Measurements from ENCODE around the gene CHCHD6.

CHCHD6 gene

DNA sequence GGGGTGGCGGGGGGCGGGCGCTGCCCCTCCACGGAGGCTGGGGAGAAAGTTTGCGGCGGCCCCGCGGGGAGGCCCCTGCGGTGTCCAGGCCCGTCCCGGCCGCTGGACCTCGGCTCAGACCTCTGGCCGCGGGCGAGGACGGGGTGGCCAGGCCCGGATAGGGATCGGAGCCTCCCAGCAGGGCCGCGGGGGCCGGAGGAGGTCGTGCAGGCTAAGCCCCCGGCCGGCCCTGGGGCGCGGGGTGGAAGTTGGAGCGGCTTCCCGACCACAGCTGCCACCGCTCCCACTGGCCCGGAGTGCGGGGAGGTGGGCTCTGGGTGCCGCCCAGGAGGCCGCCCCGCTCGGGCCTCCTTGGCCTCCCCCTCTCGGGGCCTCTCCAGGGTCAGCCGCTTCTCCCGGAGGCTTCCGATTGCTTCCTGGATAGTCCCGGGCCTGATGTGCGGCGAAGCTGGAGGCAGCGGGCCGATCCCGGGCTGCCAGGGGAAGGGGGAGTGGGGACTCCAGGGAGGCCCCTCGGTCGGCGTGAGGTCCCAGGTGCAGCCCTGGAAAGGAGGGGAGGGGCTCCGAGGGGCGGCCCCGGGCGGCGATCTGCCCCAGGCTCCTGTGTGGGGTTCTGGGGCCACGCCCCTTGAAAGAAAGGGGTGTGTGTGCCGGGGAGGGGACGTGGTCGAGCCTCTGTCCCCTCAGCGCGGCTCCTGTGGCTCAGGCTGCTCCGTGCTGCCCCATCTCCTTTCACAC, 279.8 kb downstream of the CHCHD6 start:
- DNase-seq: no peak

GRCh38 chr3:126984391-126985131, 280.5 kb downstream of the CHCHD6 start:
- DNase-seq: no peak

GRCh38 chr3:126985132-126985985, 281.3 kb downstream of the CHCHD6 start:
- no peak for DNase-seq

- DNase-seq: no peak
Observed at GRCh38 chr3:126986001-126986400, 282.0 kb downstream of the CHCHD6 start.

- DNase-seq: no peak
Observed at GRCh38 chr3:126987129-126987528, 283.1 kb downstream of the CHCHD6 start.

DNA sequence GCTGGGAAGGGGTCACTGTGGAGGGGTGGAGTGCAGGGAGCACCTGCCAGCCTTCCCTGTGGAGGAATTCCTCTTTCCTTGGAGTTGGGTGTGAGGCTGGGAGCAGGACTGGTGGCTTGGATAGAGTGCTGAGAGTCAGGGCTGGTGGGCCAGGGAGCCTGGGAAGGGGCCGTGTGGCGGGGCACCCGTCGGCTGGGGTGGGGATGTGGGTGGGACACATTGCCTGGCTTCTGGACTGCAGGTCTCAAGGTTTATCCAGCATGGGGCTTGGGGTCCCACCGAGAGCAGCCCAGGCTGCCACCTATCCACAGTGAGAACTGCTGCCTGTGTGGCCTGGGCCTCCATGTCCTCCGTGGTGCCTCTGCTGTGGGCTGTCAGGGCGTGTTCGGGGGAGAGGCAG, 283.6 kb downstream of the CHCHD6 start:
- DNase-seq: no peak

GRCh38 chr3:126988451-126989021, 284.5 kb downstream of the CHCHD6 start:
- no peak for DNase-seq

DNA sequence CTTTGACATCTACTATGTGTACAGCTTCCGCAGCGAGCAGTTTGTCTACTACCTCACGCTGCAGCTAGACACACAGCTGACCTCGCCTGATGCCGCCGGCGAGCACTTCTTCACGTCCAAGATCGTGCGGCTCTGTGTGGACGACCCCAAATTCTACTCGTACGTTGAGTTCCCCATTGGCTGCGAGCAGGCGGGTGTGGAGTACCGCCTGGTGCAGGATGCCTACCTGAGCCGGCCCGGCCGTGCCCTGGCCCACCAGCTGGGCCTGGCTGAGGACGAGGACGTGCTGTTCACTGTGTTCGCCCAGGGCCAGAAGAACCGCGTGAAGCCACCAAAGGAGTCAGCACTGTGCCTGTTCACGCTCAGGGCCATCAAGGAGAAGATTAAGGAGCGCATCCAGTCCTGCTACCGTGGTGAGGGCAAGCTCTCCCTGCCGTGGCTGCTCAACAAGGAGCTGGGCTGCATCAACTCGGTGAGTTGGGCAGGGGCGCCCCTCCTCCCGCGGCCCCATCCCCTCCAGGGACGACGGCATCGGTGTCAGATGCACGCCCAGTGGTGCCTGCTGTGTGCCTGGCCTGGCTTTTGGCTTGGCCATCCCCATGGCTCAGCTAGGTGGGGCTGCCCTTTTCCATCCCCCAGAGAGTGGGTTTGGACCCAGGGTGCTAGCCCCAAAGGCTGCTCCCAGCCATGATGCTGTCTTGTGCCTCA, 285.4 kb downstream of the CHCHD6 start:
- DNase-seq: no peak

GRCh38 chr3:126990024-126990700, 286.1 kb downstream of the CHCHD6 start:
- no peak for DNase-seq

DNA sequence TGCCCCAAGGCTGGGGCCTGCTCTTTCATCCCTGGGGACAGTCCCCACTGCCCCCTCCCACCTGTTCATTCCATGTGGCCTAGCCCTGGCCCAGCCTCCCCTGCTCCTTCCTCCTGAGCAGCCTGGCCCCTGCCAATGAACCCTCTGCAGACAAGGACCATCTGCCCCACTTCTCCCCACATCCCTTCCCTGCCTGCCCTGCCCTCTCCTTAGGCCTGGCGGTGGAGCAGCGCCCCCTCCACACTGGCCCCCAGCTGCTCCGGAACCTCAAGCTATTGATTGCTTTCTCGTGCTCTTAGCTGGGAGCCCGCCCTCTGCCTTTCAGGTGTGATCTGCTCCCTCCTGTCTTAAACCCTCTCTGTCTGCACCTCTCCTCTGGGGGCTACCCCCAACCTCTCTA, 286.9 kb downstream of the CHCHD6 start:
- DNase-seq: no peak

DNA sequence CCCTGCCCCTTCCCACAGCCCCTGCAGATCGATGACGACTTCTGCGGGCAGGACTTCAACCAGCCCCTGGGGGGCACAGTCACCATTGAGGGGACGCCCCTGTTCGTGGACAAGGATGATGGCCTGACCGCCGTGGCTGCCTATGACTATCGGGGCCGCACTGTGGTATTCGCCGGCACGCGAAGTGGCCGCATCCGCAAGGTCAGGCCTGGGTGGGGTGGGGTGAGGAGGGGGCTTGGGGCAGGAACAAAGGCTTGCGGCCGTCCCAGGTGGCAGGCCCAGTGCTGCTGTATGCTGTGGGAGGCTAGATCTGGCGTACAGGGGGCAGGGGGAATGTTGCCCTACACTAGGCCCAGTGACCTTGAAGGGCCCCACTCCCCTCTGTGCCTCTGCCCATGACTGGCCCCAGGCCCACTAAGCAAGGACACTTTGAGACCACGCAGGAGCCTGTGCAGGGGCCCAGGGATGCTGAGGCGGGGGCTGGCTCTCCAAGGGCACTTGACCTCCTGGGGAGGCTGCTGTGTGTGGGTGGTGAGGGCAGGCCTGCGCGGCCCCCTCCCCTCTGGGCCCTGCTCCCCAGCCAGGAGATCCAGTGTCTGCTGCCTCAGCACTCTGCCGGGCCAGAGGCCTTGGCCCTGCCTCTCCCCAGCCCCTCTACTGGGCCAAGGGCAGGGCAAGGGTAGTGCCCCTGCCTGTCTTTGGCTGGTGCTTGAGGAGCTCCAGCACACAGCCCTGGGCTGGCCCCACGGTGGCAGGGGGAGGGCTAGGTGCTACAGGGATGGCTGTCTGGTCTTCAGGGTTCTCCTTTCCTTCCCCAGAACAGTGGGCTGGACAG, 287.5 kb downstream of the CHCHD6 start:
- no peak for DNase-seq

DNA sequence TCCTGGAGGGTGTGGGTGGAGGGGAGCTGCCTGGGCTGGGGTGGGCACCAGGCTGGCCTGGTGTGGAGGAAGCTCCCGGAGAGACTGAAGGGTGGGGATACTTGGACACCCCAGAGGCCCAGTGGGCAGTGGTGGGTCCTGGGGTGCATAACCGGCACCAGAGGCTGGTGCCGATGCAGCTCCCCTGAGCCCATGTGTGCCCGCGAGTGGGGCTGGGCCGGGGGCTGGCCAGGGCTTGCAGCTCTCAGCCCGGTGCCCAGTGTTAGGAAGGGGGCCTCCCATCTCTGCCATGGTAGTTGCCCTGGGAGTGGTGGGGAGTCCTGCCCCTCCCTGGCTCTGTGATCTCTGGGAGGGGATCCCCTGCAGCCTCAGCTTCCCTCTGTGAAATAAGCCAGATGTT, 288.2 kb downstream of the CHCHD6 start:
- no peak for DNase-seq

GRCh38 chr3:126992776-126993175, 288.7 kb downstream of the CHCHD6 start:
- no peak for DNase-seq

DNA sequence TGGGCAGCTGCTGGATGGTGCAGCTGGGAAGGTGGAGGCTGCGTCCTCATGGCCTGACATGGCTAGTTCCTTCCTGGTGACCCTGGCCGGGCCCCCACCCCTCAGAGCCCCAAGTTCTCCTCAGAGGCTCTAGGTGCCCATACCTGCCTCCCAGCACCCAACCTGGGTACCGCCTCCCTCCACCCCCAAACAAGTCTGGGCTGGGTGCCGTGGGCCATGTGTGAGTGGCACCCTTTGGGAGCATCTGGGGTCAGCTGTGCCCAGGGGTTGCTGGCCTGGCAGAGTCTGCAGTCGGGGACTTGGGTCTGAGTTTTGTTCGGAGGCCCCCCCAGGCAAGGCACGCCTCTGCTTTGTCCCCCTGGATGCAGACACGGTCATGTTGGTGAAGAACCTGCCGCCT, 289.4 kb downstream of the CHCHD6 start:
- DNase-seq: no peak

- DNase-seq: no peak
Observed at GRCh38 chr3:126994661-126995245, 290.7 kb downstream of the CHCHD6 start.

GRCh38 chr3:126995254-126995780, 291.3 kb downstream of the CHCHD6 start:
- no peak for DNase-seq

DNA sequence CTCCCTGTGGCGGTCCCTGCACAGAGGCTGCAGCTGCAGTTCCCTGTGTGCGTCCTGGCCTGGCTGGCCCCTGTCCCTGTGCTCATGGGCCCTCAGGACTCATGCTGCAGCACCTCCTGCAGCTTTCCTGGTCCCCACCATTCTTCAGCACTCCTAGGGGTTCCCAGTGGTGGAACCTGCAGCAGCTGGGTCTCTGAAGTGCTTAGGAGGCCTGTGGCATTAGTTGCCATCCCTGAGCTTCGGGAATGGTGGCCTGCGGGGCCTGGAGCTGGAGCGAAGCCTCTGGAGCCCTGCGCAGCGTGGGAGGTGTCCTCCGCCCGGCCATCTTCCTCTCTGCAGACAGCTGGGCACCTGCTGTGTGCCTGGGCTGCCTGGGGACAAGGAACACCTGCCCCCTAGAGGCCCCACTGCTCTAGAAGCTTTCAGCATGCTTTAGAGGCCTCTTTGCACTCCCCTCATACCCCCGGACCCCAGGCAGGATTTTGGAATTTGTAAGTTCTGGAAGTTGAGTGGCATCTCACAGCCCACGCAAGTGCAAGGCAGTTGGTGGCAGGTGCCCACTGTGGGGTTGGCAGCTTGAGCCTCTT, 292.0 kb downstream of the CHCHD6 start:
- no peak for DNase-seq

DNA sequence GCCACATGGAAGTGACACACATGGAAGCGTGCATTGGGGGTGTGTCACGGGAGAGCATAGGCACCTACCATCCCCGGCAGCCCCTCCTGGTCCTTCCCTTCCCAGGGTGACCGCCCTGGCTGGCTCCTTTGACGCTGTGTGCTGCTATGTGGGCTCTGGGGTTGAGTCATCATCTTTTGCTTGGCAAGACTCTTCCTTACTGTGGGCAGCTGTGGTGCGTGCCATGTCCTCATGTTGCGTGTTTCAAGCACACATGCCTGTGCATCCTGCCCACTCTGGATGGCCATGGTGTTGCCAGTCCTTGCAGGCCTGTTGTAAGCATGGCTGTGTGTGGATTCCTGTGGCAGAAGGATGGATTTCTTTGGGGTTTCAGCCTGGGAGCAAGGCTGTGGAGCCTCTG, 292.9 kb downstream of the CHCHD6 start:
- DNase-seq: no peak

GRCh38 chr3:126997455-126998038, 293.5 kb downstream of the CHCHD6 start:
- no peak for DNase-seq

DNA sequence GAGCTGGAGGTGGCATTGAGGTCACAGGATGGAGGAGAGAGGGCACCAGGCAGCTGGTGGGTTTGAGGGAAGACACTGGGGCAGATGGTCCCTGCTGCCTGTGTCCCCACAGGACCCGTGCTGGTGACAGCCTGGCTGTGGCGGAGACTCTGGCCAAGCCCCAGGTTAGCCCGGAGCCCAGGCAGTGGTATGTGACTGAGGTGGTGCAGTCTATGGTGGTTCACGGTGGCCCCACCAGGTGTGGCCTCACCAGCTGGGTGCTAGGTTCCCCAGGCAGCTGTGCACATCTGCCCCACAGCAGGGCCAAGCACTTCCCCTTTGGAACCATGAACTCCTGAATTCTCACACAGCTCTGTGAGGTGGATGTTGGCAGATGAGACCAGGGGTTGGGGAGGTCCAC, 294.3 kb downstream of the CHCHD6 start:
- DNase-seq: no peak

All from NCI-H226 (cell line).